Cardiac muscle cell (in vitro differentiated cells and primary cell): ENCODE data around the gene RCN1. TPM values are rescaled to one million over a fixed set of nuclear protein-coding genes. Genes with fewer than 3 reads are reported as not detected.

Source experiments
- DNase-seq, 2 donors: peaks; one replicate each; pipeline versions ENCODE4 v3.0.0 to v3.0.0-alpha.2; 2010 to 2017; ENCODE audit warnings: low read depth in 1 of 2, low spot score in 1 of 2
- H3K27ac ChIP-seq: fragments of 200-600 bp; sonication (generic); 2 replicates; pipeline ENCODE4 v1.5.1; 2016
- H3K27me3 ChIP-seq: fragments of 200-600 bp; sonication (generic); 2 replicates; pipeline ENCODE4 v1.6.0; 2016; ENCODE audit warnings: control low read depth
- H3K36me3 ChIP-seq: fragments of 200-600 bp; sonication (generic); 2 replicates; pipeline ENCODE4 v1.5.1; 2016; ENCODE audit warnings: control low read depth
- H3K4me1 ChIP-seq: fragments of 200-600 bp; sonication (generic); 2 replicates; pipeline ENCODE4 v1.8.1; 2017; ENCODE audit warnings: low read depth, mild to moderate bottlenecking, mixed run types
- H3K4me3 ChIP-seq: fragments of 200-600 bp; sonication (generic); 2 replicates; pipeline ENCODE4 v1.5.1; 2016; ENCODE audit warnings: mild to moderate bottlenecking
- H3K9me3 ChIP-seq: fragments of 200-600 bp; sonication (generic); 2 replicates; pipeline ENCODE4 v1.5.1; 2017; ENCODE audit warnings: low read depth, mild to moderate bottlenecking, control low read depth
- CTCF ChIP-seq: IDR thresholded peaks from 2 replicates; pipeline ENCODE4 v1.5.1; 2012; ENCODE audit warnings: low read depth, mild to moderate bottlenecking, low read length
- polyA plus RNA-seq: library from polyadenylated mRNA; unstranded; fragments of >200 nt; fragmentation: Nextera tagmentation; extraction: Ambion mirVana; gene quantifications from 2 replicates; pipeline ENCODE4 v1.2.1, GENCODE V29; 2016
- total RNA-seq: library from RNA; depleted of rRNA; stranded (reverse); fragments of >200 nt; gene quantifications from 2 replicates; pipeline ENCODE4 v1.2.3, GENCODE V29; 2016

Gene RCN1
- total and polyA plus RNA-seq, 2 experiments from 2014 or later: 64.5 to 125 TPM

- Histone ChIP-seq H3K27me3 (no peaks in the 10 kb centered on the region), H3K36me3 (no peaks in the 10 kb centered on the region), H3K4me1 (no peaks in the 10 kb centered on the region), H3K27ac (no peak overlapping the region), H3K4me3 (no peak overlapping the region), H3K9me3 (no peaks in the 10 kb centered on the region)
- TF ChIP-seq CTCF: no peak
- peak in 1 of 2 donors; percentile 32 for DNase-seq
These were observed 10.4 kb upstream of the RCN1 start for GRCh38 chr11:32080361-32080980.

- Histone ChIP-seq H3K4me3 (no peak overlapping the region), H3K9me3 (no peaks in the 10 kb centered on the region), H3K27me3 (no peaks in the 10 kb centered on the region), H3K27ac (no peak overlapping the region), H3K36me3 (no peaks in the 10 kb centered on the region), H3K4me1 (no peaks in the 10 kb centered on the region)
- no peak for TF ChIP-seq CTCF
- DNase-seq: peak in 1 of 2 donors; percentile 34
These were observed 9.7 kb upstream of the RCN1 start for GRCh38 chr11:32081129-32081641.

GRCh38 chr11:32081901-32082300 lies 9.0 kb upstream of the RCN1 start:
- H3K27me3 ChIP-seq: no peaks in the 10 kb centered on the region
- no peaks in the 10 kb centered on the region for H3K4me1 ChIP-seq
- no peaks in the 10 kb centered on the region for H3K36me3 ChIP-seq
- H3K27ac ChIP-seq: no peak overlapping the region
- H3K9me3 ChIP-seq: no peaks in the 10 kb centered on the region
- DNase-seq: no peak
- H3K4me3 ChIP-seq: no peak overlapping the region
- no peak for TF ChIP-seq CTCF

GRCh38 chr11:32082346-32082986 lies 8.4 kb upstream of the RCN1 start:
- H3K27me3 ChIP-seq: no peaks in the 10 kb centered on the region
- no peak overlapping the region for H3K27ac ChIP-seq
- no peak overlapping the region for H3K4me3 ChIP-seq
- H3K4me1 ChIP-seq: no peaks in the 10 kb centered on the region
- H3K36me3 ChIP-seq: no peaks in the 10 kb centered on the region
- DNase-seq: no peak
- no peak for TF ChIP-seq CTCF
- H3K9me3 ChIP-seq: no peaks in the 10 kb centered on the region

DNA sequence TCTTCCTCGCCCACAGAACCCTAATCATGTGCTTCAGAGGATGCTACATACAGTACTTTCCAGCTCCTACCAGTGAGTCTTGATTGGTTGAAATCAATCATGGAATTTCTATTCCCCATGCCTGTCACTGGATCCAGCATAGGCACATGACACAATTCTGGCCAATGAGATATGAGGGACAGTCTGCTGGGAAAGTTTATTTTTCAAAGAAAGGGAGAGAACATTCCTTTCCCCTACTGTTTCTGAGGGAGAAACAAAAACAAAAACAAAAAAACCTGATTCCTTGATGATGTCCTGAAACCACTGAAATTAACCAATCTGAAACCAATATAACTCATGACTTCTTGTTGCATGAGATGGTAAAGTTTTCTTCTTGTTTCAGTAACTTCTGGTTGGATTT lies 3.3 kb upstream of the RCN1 start:
- DNase-seq: peak in 1 of 2 donors; percentile 83
- Histone ChIP-seq H3K36me3 (no peaks in the 10 kb centered on the region), H3K4me3 (no peak overlapping the region), H3K27ac (no peak overlapping the region), H3K4me1 (no peaks in the 10 kb centered on the region), H3K27me3 (no peaks in the 10 kb centered on the region), H3K9me3 (no peaks in the 10 kb centered on the region)
- TF ChIP-seq CTCF: no peak
